GM12864 (cell line): Measurements from ENCODE around the gene BAIAP2.

ENCODE experiments used
- DNase-seq: peaks from one replicate; pipeline ENCODE4 v3.0.0-alpha.2; 2011; ENCODE audit warnings: low read depth
- H3K4me3 ChIP-seq: 2 replicates; pipeline ENCODE4 v1.5.1; 2011; ENCODE audit warnings: mild to moderate bottlenecking, low read depth, low read length, control low read depth
- TF ChIP-seq, protein P1 (sequence below): IDR thresholded peaks from 2 replicates; pipeline ENCODE4 v1.5.1; 2011; ENCODE audit warnings: low read depth, mild to moderate bottlenecking, moderate library complexity, low read length, control low read depth, inconsistent platforms; ENCODE audit errors: missing control alignments

The BAIAP2 gene

DNA sequence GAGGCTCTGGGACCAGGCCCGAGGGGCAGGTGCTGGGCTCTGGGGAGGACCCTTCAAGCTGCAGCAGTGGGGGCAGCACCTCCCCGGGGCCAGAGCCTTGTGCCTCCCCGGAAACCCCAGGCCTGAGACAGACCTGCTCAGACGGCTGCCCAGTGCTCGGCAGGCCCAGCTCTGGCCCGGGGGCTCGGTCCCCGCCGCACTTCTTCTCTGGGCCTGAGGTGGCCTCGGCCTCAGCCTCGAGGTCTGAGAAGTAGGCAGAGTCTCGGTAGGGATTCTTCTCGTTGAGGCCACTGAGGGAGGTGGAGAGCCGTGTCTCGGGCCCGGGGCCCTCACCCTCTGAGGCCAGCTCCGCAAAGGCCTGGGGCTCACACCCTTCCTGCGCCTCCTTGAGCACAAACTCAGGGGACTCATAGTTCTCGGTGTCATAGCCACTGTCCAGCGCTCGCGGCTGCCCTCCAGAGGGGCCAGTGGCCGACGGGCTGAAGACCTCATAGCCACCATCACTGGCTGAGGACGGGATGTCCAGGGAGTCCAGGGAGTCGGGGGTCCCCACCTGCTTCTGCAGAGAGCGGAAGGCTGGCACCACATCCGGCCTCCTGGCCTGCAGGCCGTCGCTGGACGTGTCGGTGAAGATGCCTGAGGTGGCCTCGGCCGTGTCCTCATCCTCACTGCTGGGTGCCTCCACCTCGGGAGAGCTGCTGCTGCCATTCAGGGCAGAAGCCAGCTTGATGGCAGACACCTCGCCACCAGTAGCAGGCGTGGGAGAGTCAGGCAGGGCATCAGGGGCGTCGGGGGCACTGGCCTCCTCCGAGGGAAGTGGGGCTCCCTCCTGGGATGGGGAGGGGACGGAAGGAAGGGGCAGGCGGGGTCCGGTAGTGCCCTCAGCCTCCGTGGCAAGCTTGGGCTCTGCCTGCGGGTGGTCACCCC lies 86.0 kb downstream of the BAIAP2 start:
- no peak for DNase-seq
- TF ChIP-seq, protein P1, sequence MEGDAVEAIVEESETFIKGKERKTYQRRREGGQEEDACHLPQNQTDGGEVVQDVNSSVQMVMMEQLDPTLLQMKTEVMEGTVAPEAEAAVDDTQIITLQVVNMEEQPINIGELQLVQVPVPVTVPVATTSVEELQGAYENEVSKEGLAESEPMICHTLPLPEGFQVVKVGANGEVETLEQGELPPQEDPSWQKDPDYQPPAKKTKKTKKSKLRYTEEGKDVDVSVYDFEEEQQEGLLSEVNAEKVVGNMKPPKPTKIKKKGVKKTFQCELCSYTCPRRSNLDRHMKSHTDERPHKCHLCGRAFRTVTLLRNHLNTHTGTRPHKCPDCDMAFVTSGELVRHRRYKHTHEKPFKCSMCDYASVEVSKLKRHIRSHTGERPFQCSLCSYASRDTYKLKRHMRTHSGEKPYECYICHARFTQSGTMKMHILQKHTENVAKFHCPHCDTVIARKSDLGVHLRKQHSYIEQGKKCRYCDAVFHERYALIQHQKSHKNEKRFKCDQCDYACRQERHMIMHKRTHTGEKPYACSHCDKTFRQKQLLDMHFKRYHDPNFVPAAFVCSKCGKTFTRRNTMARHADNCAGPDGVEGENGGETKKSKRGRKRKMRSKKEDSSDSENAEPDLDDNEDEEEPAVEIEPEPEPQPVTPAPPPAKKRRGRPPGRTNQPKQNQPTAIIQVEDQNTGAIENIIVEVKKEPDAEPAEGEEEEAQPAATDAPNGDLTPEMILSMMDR = no peak
- no peak overlapping the region for H3K4me3 ChIP-seq

DNA sequence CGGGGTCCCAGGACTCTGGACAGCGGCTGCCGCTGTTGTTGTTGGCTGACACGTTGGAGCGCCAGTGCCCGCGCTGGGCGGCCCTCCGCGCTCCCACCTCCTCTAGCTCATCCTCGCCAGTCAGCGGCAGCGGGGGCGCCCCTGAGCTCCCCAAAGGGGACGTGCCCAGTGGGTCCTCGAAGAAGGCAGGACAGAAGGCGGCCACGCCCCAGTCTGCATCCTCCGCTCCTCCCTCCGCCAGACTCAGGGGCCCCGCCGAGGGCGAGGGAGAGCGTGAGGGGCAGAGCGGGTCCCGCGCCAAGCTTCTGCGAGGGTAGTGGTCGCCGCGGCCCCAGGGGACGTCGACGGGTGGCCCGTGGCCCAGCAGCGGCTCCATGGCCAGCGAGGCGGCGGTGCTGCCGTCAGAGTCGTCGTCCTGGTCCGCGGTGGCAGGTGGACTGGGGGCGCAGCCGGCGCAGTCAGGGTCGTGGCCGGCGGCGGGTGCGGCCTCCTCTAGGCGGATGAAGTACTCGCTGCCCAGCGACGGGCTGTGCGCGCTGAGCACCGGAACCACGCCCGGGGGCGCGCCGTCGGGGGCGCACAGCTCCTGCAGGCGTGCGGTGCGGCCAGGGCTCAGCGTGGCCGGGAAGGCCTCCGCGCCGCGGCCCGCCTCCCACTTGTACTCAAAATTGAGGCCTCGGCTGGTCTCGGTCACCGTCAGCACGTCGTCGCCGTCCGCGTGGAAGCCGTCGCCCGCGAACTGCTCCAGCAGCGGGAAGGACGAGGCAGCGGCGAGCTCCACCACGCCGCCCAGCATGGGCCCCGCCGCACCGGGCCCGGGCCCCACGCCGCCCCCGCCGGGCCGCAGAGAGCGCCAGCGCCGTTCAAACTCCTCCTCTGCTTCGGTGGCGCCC lies 87.1 kb downstream of the BAIAP2 start:
- H3K4me3 ChIP-seq = no peak overlapping the region
- TF ChIP-seq, protein P1 = no peak
- DNase-seq = no peak

DNA sequence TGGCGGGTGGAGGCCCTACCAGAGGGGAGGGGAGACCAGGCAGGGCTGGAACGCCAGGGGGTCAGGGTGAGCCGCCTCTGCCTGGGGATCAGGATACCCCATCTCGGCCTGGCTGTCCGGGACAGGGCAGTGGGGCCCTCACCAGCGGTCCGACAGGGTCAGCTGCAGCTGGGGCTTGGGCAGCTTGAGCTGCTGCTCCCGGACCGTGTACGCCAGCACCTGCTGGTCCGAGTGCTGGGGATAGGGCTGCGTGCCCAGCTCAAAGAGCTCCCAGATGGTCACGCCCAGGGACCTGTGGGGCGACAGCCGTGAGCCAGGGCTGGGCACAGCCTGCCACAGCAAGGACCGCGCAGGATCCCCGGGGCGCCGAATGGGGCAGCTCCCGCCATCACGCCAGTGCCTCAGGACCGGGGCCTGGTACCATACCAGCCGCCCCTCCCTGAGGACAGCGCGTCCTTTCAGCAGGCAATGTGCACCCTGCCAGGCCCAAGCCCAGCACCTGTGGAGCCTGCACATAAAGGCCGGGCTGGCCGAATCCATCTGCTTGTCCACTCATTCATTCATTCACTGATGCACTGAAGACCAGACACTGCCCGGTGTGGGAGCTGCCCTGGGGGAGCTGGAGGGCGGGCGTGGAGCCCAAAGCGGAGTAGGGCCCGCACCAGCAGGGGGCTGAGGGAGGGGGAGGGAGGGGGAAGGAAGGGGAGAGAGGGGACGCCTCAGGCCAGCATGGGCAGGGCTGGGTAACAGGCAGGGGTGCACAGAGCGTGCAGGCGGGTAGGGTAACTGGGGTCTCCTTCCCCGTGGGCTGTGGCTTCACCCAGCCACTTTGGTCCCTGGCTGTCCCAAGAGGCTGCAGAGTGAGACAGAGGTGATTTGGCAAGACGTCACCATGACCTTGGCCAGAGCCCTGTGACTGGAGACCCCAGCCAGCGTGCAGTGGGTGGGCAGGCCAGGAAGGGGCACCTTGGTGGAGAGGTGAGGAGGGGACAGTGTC lies 88.4 kb downstream of the BAIAP2 start:
- DNase-seq = no peak
- H3K4me3 ChIP-seq = no peak overlapping the region
- TF ChIP-seq, protein P1 = no peak

DNA sequence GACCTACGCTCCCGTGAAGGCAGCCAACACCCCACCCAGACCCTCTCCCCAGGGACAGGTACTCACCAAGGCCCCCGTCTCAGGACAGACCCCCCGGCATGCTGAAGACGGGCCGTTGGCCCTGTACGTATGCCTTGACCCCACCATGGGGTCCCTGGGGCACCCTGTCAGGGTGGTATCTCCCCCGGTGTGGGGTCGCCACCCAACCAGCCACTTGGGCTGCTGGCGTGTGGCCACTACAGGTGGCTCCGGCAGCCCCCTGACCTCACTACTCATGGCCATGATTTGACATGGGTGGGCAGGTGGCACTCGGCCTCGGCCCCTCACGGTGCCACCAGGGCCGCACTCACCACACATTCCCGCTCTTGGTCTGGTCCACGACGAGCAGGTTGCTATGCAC lies 89.4 kb downstream of the BAIAP2 start:
- H3K4me3 ChIP-seq = no peak overlapping the region
- no peak for DNase-seq
- TF ChIP-seq, protein P1 = no peak

DNA sequence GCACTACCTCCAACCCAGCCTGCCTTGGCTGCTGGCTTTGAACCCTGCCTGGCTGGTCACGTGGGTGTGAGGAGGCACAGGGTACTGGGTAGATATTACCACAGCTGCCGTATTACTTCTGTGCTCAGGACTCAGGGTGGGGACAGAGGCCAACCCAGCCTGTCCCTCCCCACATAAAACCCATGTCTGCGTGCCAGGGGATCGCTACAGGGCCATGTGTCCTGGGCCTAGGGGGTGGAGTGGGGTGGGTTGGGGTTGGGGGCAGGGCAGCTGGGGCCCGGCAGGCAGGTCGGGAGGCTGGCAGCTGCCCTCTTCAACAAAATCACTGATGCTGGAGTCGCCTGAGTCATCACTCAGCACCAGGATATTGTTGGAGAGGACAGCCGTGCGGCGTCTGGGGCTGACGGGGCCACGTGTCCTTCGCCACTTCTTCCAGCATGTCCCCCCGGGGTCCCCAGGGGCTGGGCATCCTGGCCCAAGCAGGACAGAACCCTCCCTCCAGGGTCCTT lies 90.7 kb downstream of the BAIAP2 start:
- no peak overlapping the region for H3K4me3 ChIP-seq
- TF ChIP-seq, protein P1 = no peak
- no peak for DNase-seq
